HEK293T (cell line): Measurements from ENCODE around the gene TCN2.

Experiments used
- BHLHE40 ChIP-seq: fragments of 450-650 bp; IDR thresholded peaks from 2 replicates; pipeline ENCODE4 v1.6.1; 2016; ENCODE audit warnings: mild to moderate bottlenecking, moderate library complexity, borderline replicate concordance
- CTBP1 ChIP-seq: fragments of 450-650 bp; IDR thresholded peaks from 2 replicates; pipeline ENCODE4 v1.6.1; 2016; ENCODE audit warnings: borderline replicate concordance
- FOXK2 ChIP-seq: fragments of 450-650 bp; IDR thresholded peaks from 2 replicates; pipeline ENCODE4 v1.6.1; 2016; ENCODE audit warnings: mild to moderate bottlenecking
- SP1 ChIP-seq: fragments of 450-650 bp; IDR thresholded peaks from 2 replicates; pipeline ENCODE4 v1.6.1; 2017
- SUZ12 ChIP-seq: fragments of 450-650 bp; IDR thresholded peaks from 2 replicates; pipeline ENCODE4 v1.6.1; 2016; ENCODE audit warnings: mild to moderate bottlenecking

- TF ChIP-seq FOXK2 (no peak), SUZ12 (no peak), BHLHE40 (no peak), SP1 (no peak), CTBP1 (no peak)
Measured at GRCh38 chr22:30568137-30568805, 38.7 kb upstream of the TCN2 start.
